ENCODE results near the gene DMGDH. TPM values are rescaled to one million over a fixed set of nuclear protein-coding genes. Genes with fewer than 3 reads are reported as not detected.

The DMGDH gene
- polyA plus RNA-seq, 3 donors: 19.5 to 28.2 (median 22.4) TPM

- no peak for DNase-seq (ENCODE audit: extremely low read depth in 1 of 11, low read depth in 9 of 11, low spot score in 4 of 11)
Observed at GRCh38 chr5:78953092-78953800, 116.2 kb downstream of the DMGDH start.

Other genes starting within 250 kb of the DMGDH start
- 10 to 100 TPM; 20.8 to 28.0 (median 24.0) TPM for gene ARSB, start 84.4 kb downstream of the DMGDH start, polyA plus RNA-seq (ENCODE audit: insufficient read length in 3 of 3)
- gene BHMT2, start 93 bp upstream of the DMGDH start, polyA plus RNA-seq (ENCODE audit: insufficient read length in 3 of 3): 10 to 100 TPM; 38.7 to 91.7 (median 42.3) TPM
- 100 to 1,000 TPM; 242 to 486 (median 312) TPM for gene BHMT, start 42.1 kb upstream of the DMGDH start, polyA plus RNA-seq (ENCODE audit: insufficient read length in 3 of 3)
- gene JMY, start 166.5 kb upstream of the DMGDH start, polyA plus RNA-seq (ENCODE audit: insufficient read length in 3 of 3): 10 to 100 TPM; 24.6 to 32.2 (median 30.3) TPM

Measured in renal cortex interstitium (tissue), 11 donors.